GM19043 (cell line): ENCODE measurements around the gene METTL8.

Experiments
- ATAC-seq: cut with Tn5 transposase; IDR thresholded peaks from one replicate; pipeline ENCODE4 v1.9.1; 2021; ENCODE audit warnings: low read depth; ENCODE audit not compliant: unreplicated experiment

Gene METTL8

GRCh38 chr2:171347591-171348032 lies 86.2 kb downstream of the METTL8 start:
- ATAC-seq: no peak

GRCh38 chr2:171346723-171347557 lies 86.8 kb downstream of the METTL8 start:
- no peak for ATAC-seq

GRCh38 chr2:171345971-171346722 lies 87.6 kb downstream of the METTL8 start:
- ATAC-seq: no peak

GRCh38 chr2:171344182-171344581 lies 89.6 kb downstream of the METTL8 start:
- no peak for ATAC-seq

- no peak for ATAC-seq
These were observed 91.8 kb downstream of the METTL8 start for GRCh38 chr2:171342067-171342413.

GRCh38 chr2:171341394-171342066 lies 92.3 kb downstream of the METTL8 start:
- ATAC-seq: no peak

GRCh38 chr2:171334946-171335345 lies 98.8 kb downstream of the METTL8 start:
- no peak for ATAC-seq

GRCh38 chr2:171334171-171334570 lies 99.6 kb downstream of the METTL8 start:
- ATAC-seq: no peak

- no peak for ATAC-seq
These were observed 103.4 kb downstream of the METTL8 start for GRCh38 chr2:171330155-171330956.

- no peak for ATAC-seq
These were observed 106.7 kb downstream of the METTL8 start for GRCh38 chr2:171327043-171327496.

- no peak for ATAC-seq
These were observed 107.8 kb downstream of the METTL8 start for GRCh38 chr2:171325886-171326585.

GRCh38 chr2:171323971-171324528 lies 109.7 kb downstream of the METTL8 start:
- no peak for ATAC-seq

GRCh38 chr2:171322928-171323327 lies 110.9 kb downstream of the METTL8 start:
- no peak for ATAC-seq

GRCh38 chr2:171320731-171321130 lies 113.1 kb downstream of the METTL8 start:
- no peak for ATAC-seq

- peak; percentile 35 for ATAC-seq
These were observed 113.6 kb downstream of the METTL8 start for GRCh38 chr2:171320208-171320621.

GRCh38 chr2:171319164-171319810 lies 114.5 kb downstream of the METTL8 start:
- ATAC-seq: peak; percentile 38

- ATAC-seq: no peak
These were observed 115.3 kb downstream of the METTL8 start for GRCh38 chr2:171318463-171318934.

- peak; percentile 34 for ATAC-seq
These were observed 116.2 kb downstream of the METTL8 start for GRCh38 chr2:171317492-171318125.
